ENCODE results near the gene SNPH. TPM values are rescaled to one million over a fixed set of nuclear protein-coding genes. Genes with fewer than 3 reads are reported as not detected.

SNPH gene
- total RNA-seq, 1 experiment from 2014 or later = 0.43 TPM

- POLR2A ChIA-PET (ENCODE audit: low non-redundant PET) = no interaction called here
- no peak for DNase-seq (ENCODE audit: low spot score)
- CTCF ChIA-PET = interaction anchor here (0.7 kb wide), 1 partner anchor 722 kb away, joined by 4 read pairs; no protein-coding TSS in a partner anchor
Measured at GRCh38 chr20:1281279-1282057, 15.4 kb downstream of the SNPH start.

GRCh38 chr20:1282966-1283365 lies 16.9 kb downstream of the SNPH start:
- no TSS peak for BruUV-seq (replicated peaks)
- TF ChIP-seq EZH2 (IDR thresholded peaks at IDR 0.05; ENCODE audit: borderline replicate concordance, low read depth, low read length, poor library complexity, severe bottlenecking) = no peak
- no peak for TF ChIP-seq CTCF (conservative IDR thresholded peaks at IDR 0.05; ENCODE audit: low read depth, low read length)
- Histone ChIP-seq H3K9me3 (ENCODE audit: low read depth, low read length, poor library complexity, severe bottlenecking) (no peaks in the 10 kb centered on the region), H3K4me3 (ENCODE audit: low read depth, low read length, poor library complexity, severe bottlenecking) (no peak overlapping the region), H3K36me3 (ENCODE audit: insufficient read depth, low read length, poor library complexity, severe bottlenecking) (no peaks in the 10 kb centered on the region), H3K4me1 (ENCODE audit: insufficient read depth, low read length, poor library complexity, severe bottlenecking) (no peaks in the 10 kb centered on the region), H3K27ac (ENCODE audit: low read depth, low read length, poor library complexity, severe bottlenecking) (no peak overlapping the region), H3K27me3 (replicated peaks; ENCODE audit: insufficient read depth, low read depth, low read length, poor library complexity) (no peaks in the 10 kb centered on the region)
- no peak for DNase-seq (ENCODE audit: low spot score)
- ChIA-PET POLR2A (ENCODE audit: low non-redundant PET) (no interaction called here), CTCF (no interaction called here)
- intact Hi-C loops (cut with micrococcal nuclease; ENCODE audit: unreplicated experiment) = no loop called here

More at GRCh38 chr20:1281279-1282057, 15.4 kb downstream of the SNPH start:
- no peaks in the 10 kb centered on the region for H3K36me3 ChIP-seq (ENCODE audit: insufficient read depth, low read length, poor library complexity, severe bottlenecking)
- no peaks in the 10 kb centered on the region for H3K4me1 ChIP-seq (ENCODE audit: insufficient read depth, low read length, poor library complexity, severe bottlenecking)
- no TSS peak for BruUV-seq (replicated peaks)
- H3K27me3 ChIP-seq (replicated peaks; ENCODE audit: insufficient read depth, low read depth, low read length, poor library complexity) = no peaks in the 10 kb centered on the region
- H3K27ac ChIP-seq (ENCODE audit: low read depth, low read length, poor library complexity, severe bottlenecking) = no peak overlapping the region
- TF ChIP-seq EZH2 (IDR thresholded peaks at IDR 0.05; ENCODE audit: borderline replicate concordance, low read depth, low read length, poor library complexity, severe bottlenecking) (no peak), CTCF (conservative IDR thresholded peaks at IDR 0.05; ENCODE audit: low read depth, low read length) (no peak)
- intact Hi-C loops (cut with micrococcal nuclease; ENCODE audit: unreplicated experiment) = no loop called here
- H3K9me3 ChIP-seq (ENCODE audit: low read depth, low read length, poor library complexity, severe bottlenecking) = no peaks in the 10 kb centered on the region
- no peak overlapping the region for H3K4me3 ChIP-seq (ENCODE audit: low read depth, low read length, poor library complexity, severe bottlenecking)

GRCh38 chr20:1283522-1284510 lies 17.7 kb downstream of the SNPH start:
- no TSS peak for BruUV-seq (replicated peaks)
- Histone ChIP-seq H3K27me3 (replicated peaks; ENCODE audit: insufficient read depth, low read depth, low read length, poor library complexity) (no peaks in the 10 kb centered on the region), H3K36me3 (ENCODE audit: insufficient read depth, low read length, poor library complexity, severe bottlenecking) (no peaks in the 10 kb centered on the region), H3K27ac (ENCODE audit: low read depth, low read length, poor library complexity, severe bottlenecking) (no peak overlapping the region), H3K4me1 (ENCODE audit: insufficient read depth, low read length, poor library complexity, severe bottlenecking) (no peaks in the 10 kb centered on the region), H3K4me3 (ENCODE audit: low read depth, low read length, poor library complexity, severe bottlenecking) (no peak overlapping the region), H3K9me3 (ENCODE audit: low read depth, low read length, poor library complexity, severe bottlenecking) (no peaks in the 10 kb centered on the region)
- no peak for DNase-seq (ENCODE audit: low spot score)
- POLR2A ChIA-PET (ENCODE audit: low non-redundant PET) = no interaction called here
- CTCF ChIA-PET = no interaction called here
- intact Hi-C loops (cut with micrococcal nuclease; ENCODE audit: unreplicated experiment) = no loop called here
- no peak for TF ChIP-seq CTCF (conservative IDR thresholded peaks at IDR 0.05; ENCODE audit: low read depth, low read length)
- no peak for TF ChIP-seq EZH2 (IDR thresholded peaks at IDR 0.05; ENCODE audit: borderline replicate concordance, low read depth, low read length, poor library complexity, severe bottlenecking)

Measured in A673 (cell line).